HEK293 (cell line): Measurements from ENCODE around the gene MPV17.

Experiments
- EGR2 ChIP-seq: fragments of 450-650 bp; formaldehyde crosslinking; IDR thresholded peaks from 2 replicates; pipeline ENCODE4 v1.5.1; 2016; ENCODE audit warnings: low read depth, missing biosample characterization, missing genetic modification characterization
- FEZF1 ChIP-seq: fragments of 450-650 bp; formaldehyde crosslinking; IDR thresholded peaks from 2 replicates; pipeline ENCODE4 v1.5.1; 2016; ENCODE audit warnings: missing biosample characterization, missing genetic modification characterization
- KLF16 ChIP-seq: fragments of 450-650 bp; formaldehyde crosslinking; IDR thresholded peaks from 2 replicates; pipeline ENCODE4 v1.5.1; 2017; ENCODE audit warnings: missing biosample characterization, missing genetic modification characterization
- KLF7 ChIP-seq: fragments of 450-650 bp; formaldehyde crosslinking; IDR thresholded peaks from 2 replicates; pipeline ENCODE4 v1.5.1; 2016; ENCODE audit warnings: missing biosample characterization, missing genetic modification characterization, borderline replicate concordance
- KLF9 ChIP-seq: fragments of 450-650 bp; formaldehyde crosslinking; IDR thresholded peaks from 2 replicates; pipeline ENCODE4 v1.5.1; 2016; ENCODE audit warnings: missing biosample characterization, missing genetic modification characterization, low read depth
- MEIS1 ChIP-seq: sonication (generic); formaldehyde crosslinking; IDR thresholded peaks from 2 replicates; pipeline ENCODE4 v1.8.1; 2022; ENCODE audit warnings: missing genetic modification reagents, mild to moderate bottlenecking, borderline replicate concordance
- RBAK ChIP-seq: fragments of 450-650 bp; formaldehyde crosslinking; IDR thresholded peaks from 2 replicates; pipeline ENCODE4 v1.5.1; 2016; ENCODE audit warnings: missing biosample characterization, missing genetic modification characterization
- SCRT1 ChIP-seq: fragments of 450-650 bp; formaldehyde crosslinking; IDR thresholded peaks from 2 replicates; pipeline ENCODE4 v1.5.1; 2016; ENCODE audit warnings: missing biosample characterization, missing genetic modification characterization, borderline replicate concordance
- SP2 ChIP-seq: fragments of 450-650 bp; formaldehyde crosslinking; IDR thresholded peaks from 2 replicates; pipeline ENCODE4 v1.5.1; 2016; ENCODE audit warnings: missing biosample characterization, missing genetic modification characterization
- YY2 ChIP-seq: fragments of 450-650 bp; formaldehyde crosslinking; IDR thresholded peaks from 2 replicates; pipeline ENCODE4 v1.5.1; 2016; ENCODE audit warnings: missing biosample characterization, missing genetic modification characterization
- ZBTB17 ChIP-seq: fragments of 450-650 bp; formaldehyde crosslinking; IDR thresholded peaks from 2 replicates; pipeline ENCODE4 v1.5.1; 2016; ENCODE audit warnings: missing biosample characterization, missing genetic modification characterization
- ZBTB21 ChIP-seq: fragments of 450-650 bp; formaldehyde crosslinking; IDR thresholded peaks from 2 replicates; pipeline ENCODE4 v1.5.1; 2017; ENCODE audit warnings: missing biosample characterization, missing genetic modification characterization
- ZEB2 ChIP-seq: fragments of 450-650 bp; formaldehyde crosslinking; IDR thresholded peaks from 2 replicates; pipeline ENCODE4 v1.5.1; 2016; ENCODE audit warnings: missing biosample characterization, missing genetic modification characterization
- ZFHX2 ChIP-seq: fragments of 450-650 bp; formaldehyde crosslinking; conservative IDR thresholded peaks from 2 replicates; pipeline ENCODE4 v1.5.1; 2016; ENCODE audit warnings: missing biosample characterization, missing genetic modification characterization
- ZFP69B ChIP-seq: fragments of 450-650 bp; formaldehyde crosslinking; IDR thresholded peaks from 2 replicates; pipeline ENCODE4 v1.5.1; 2016; ENCODE audit warnings: missing biosample characterization, missing genetic modification characterization
- ZNF146 ChIP-seq: fragments of 450-650 bp; formaldehyde crosslinking; IDR thresholded peaks from 2 replicates; pipeline ENCODE4 v1.5.1; 2016; ENCODE audit warnings: missing biosample characterization, missing genetic modification characterization
- ZNF2 ChIP-seq: fragments of 450-650 bp; formaldehyde crosslinking; IDR thresholded peaks from 2 replicates; pipeline ENCODE4 v1.5.1; 2016; ENCODE audit warnings: missing biosample characterization, missing genetic modification characterization
- ZNF24 ChIP-seq: fragments of 450-650 bp; formaldehyde crosslinking; IDR thresholded peaks from 2 replicates; pipeline ENCODE4 v1.5.1; 2016; ENCODE audit warnings: missing biosample characterization, missing genetic modification characterization
- ZNF302 ChIP-seq: fragments of 450-650 bp; formaldehyde crosslinking; IDR thresholded peaks from 2 replicates; pipeline ENCODE4 v1.5.1; 2016; ENCODE audit warnings: missing biosample characterization, missing genetic modification characterization, low read depth
- ZNF335 ChIP-seq: fragments of 450-650 bp; formaldehyde crosslinking; conservative IDR thresholded peaks from 2 replicates; pipeline ENCODE4 v1.5.1; 2016; ENCODE audit warnings: missing biosample characterization, missing genetic modification characterization
- ZNF341 ChIP-seq: fragments of 450-650 bp; formaldehyde crosslinking; IDR thresholded peaks from 2 replicates; pipeline ENCODE4; 2016; ENCODE audit warnings: low read depth, missing biosample characterization, missing genetic modification characterization
- ZNF391 ChIP-seq: fragments of 450-650 bp; formaldehyde crosslinking; IDR thresholded peaks from 2 replicates; pipeline ENCODE4 v1.5.1; 2016; ENCODE audit warnings: low read depth, missing biosample characterization, missing genetic modification characterization, borderline replicate concordance
- ZNF521 ChIP-seq: fragments of 450-650 bp; formaldehyde crosslinking; IDR thresholded peaks from 2 replicates; pipeline ENCODE4 v1.5.1; 2017; ENCODE audit warnings: missing biosample characterization, mild to moderate bottlenecking, missing genetic modification characterization
- ZNF544 ChIP-seq: fragments of 450-650 bp; formaldehyde crosslinking; IDR thresholded peaks from 2 replicates; pipeline ENCODE4 v1.5.0; 2017; ENCODE audit warnings: missing biosample characterization, missing genetic modification characterization
- ZNF624 ChIP-seq: fragments of 450-650 bp; formaldehyde crosslinking; IDR thresholded peaks from 2 replicates; pipeline ENCODE4 v1.5.1; 2017; ENCODE audit warnings: missing biosample characterization, missing genetic modification characterization
- ZNF629 ChIP-seq: fragments of 450-650 bp; formaldehyde crosslinking; IDR thresholded peaks from 2 replicates; pipeline ENCODE4 v1.5.1; 2017; ENCODE audit warnings: missing biosample characterization, missing genetic modification characterization
- ZNF747 ChIP-seq: fragments of 450-650 bp; formaldehyde crosslinking; IDR thresholded peaks from 2 replicates; pipeline ENCODE4 v1.5.1; 2016; ENCODE audit warnings: missing biosample characterization, missing genetic modification characterization
- TF ChIP-seq, protein P1 (sequence below): sonication (generic); formaldehyde crosslinking; IDR thresholded peaks from 2 replicates; pipeline ENCODE4 v1.8.1; 2022; ENCODE audit warnings: mild to moderate bottlenecking, moderate library complexity, missing genetic modification reagents
- TF ChIP-seq, protein P2 (sequence below): fragments of 450-650 bp; formaldehyde crosslinking; IDR thresholded peaks from 2 replicates; pipeline ENCODE4 v1.5.1; 2016; ENCODE audit warnings: missing biosample characterization, missing genetic modification characterization
- TF ChIP-seq, protein P3 (sequence below): fragments of 450-650 bp; formaldehyde crosslinking; IDR thresholded peaks from 2 replicates; pipeline ENCODE4 v1.5.1; 2016; ENCODE audit warnings: missing biosample characterization, missing genetic modification characterization
- TF ChIP-seq, protein P4 (sequence below): fragments of 450-650 bp; formaldehyde crosslinking; IDR thresholded peaks from 2 replicates; pipeline ENCODE4 v1.5.1; 2016; ENCODE audit warnings: missing biosample characterization, missing genetic modification characterization
- TF ChIP-seq, protein P5 (sequence below): fragments of 450-650 bp; formaldehyde crosslinking; IDR thresholded peaks from 2 replicates; pipeline ENCODE4 v1.5.1; 2017; ENCODE audit warnings: missing biosample characterization, missing genetic modification characterization

The MPV17 gene

DNA sequence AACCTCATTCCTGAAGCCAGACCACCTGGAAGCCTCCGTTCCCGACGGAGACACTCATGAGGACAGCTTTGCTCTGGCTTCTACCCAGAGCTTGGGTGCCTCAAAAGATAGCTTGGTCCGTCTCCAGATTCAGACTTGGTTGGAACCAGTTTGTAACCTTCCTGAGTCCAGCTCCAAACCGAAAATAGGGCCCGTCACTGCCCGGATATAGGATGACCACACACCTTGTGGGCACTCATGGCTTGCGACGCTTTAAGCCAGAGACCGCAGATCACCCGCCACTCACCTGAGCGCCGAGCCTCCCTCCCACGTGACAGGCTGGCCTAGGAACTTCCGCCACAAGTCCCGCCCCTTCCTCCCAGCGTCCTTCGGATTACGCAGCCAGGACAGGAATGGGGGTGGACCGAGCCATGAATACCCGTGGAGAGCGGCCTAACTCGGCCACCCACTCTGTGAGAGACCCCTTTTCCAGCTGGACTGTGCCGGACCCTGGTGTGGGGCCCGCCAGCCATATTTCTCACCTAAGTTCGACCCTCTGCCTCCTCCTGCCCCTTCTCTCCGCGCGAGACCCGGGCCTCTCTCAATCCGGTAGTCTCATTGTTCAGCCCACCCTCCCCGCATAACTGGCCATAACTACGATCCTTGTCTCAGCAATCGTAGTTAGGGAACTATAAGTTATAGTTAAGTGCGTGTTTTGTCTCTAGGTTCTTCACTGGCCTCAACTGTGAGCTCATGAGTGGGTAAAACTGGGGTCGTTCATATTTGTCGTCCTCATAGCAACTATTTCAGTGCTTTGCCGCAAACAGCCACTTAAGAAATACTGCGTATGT, at the start of gene MPV17 (continued):
- TF ChIP-seq, protein P1, sequence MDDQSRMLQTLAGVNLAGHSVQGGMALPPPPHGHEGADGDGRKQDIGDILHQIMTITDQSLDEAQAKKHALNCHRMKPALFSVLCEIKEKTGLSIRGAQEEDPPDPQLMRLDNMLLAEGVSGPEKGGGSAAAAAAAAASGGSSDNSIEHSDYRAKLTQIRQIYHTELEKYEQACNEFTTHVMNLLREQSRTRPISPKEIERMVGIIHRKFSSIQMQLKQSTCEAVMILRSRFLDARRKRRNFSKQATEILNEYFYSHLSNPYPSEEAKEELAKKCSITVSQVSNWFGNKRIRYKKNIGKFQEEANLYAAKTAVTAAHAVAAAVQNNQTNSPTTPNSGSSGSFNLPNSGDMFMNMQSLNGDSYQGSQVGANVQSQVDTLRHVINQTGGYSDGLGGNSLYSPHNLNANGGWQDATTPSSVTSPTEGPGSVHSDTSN (CRISPR knock-in tag), result 0 out of 2 replicates have a peak, but pooled peaks have one; percentile 23
- no peak for TF ChIP-seq SCRT1
- no peak for TF ChIP-seq MEIS1 (CRISPR knock-in tag)
- TF ChIP-seq ZEB2 (tag by site-specific recombination), result 0 out of 2 replicates have a peak, but pooled peaks have one; percentile 30
- TF ChIP-seq ZBTB21, result 0 out of 2 replicates have a peak, but pooled peaks have one; percentile 15
- TF ChIP-seq, protein P2, sequence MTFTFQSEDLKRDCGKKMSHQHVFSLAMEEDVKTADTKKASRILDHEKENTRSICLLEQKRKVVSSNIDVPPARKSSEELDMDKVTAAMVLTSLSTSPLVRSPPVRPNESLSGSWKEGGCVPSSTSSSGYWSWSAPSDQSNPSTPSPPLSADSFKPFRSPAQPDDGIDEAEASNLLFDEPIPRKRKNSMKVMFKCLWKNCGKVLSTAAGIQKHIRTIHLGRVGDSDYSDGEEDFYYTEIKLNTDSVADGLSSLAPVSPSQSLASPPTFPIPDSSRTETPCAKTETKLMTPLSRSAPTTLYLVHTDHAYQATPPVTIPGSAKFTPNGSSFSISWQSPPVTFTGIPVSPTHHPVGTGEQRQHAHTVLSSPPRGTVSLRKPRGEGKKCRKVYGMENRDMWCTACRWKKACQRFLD (tag by site-specific recombination), result no peak
- TF ChIP-seq, protein P3, sequence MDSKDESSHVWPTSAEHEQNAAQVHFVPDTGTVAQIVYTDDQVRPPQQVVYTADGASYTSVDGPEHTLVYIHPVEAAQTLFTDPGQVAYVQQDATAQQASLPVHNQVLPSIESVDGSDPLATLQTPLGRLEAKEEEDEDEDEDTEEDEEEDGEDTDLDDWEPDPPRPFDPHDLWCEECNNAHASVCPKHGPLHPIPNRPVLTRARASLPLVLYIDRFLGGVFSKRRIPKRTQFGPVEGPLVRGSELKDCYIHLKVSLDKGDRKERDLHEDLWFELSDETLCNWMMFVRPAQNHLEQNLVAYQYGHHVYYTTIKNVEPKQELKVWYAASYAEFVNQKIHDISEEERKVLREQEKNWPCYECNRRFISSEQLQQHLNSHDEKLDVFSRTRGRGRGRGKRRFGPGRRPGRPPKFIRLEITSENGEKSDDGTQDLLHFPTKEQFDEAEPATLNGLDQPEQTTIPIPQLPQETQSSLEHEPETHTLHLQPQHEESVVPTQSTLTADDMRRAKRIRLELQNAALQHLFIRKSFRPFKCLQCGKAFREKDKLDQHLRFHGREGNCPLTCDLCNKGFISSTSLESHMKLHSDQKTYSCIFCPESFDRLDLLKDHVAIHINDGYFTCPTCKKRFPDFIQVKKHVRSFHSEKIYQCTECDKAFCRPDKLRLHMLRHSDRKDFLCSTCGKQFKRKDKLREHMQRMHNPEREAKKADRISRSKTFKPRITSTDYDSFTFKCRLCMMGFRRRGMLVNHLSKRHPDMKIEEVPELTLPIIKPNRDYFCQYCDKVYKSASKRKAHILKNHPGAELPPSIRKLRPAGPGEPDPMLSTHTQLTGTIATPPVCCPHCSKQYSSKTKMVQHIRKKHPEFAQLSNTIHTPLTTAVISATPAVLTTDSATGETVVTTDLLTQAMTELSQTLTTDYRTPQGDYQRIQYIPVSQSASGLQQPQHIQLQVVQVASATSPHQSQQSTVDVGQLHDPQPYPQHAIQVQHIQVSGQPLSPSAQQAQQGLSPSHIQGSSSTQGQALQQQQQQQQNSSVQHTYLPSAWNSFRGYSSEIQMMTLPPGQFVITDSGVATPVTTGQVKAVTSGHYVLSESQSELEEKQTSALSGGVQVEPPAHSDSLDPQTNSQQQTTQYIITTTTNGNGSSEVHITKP (tag by site-specific recombination), result peak; percentile 97
- TF ChIP-seq ZNF24 (tag by site-specific recombination), result peak; percentile 18; the same call in 1 of the 2 replicates
- no peak for TF ChIP-seq ZNF302
- TF ChIP-seq ZNF624, result no peak
- TF ChIP-seq ZFHX2 (tag by site-specific recombination), result peak; percentile 50
- peak; percentile 98 for TF ChIP-seq ZBTB17 (tag by site-specific recombination)
- TF ChIP-seq ZNF391 (tag by site-specific recombination), result peak; percentile 77; the same call in 1 of the 2 replicates
- TF ChIP-seq RBAK (tag by site-specific recombination), result no peak
- no peak for TF ChIP-seq ZNF521 (tag by site-specific recombination)
- no peak for TF ChIP-seq ZNF544
- TF ChIP-seq ZNF335 (tag by site-specific recombination), result peak; percentile 45; the same call in 1 of the 2 replicates
- TF ChIP-seq FEZF1 (tag by site-specific recombination), result no peak
- TF ChIP-seq EGR2, result peak; percentile 22; the same call in 1 of the 2 replicates
- no peak for TF ChIP-seq ZNF2 (tag by site-specific recombination)
- TF ChIP-seq ZNF629 (tag by site-specific recombination), result peak; percentile 65
- TF ChIP-seq KLF16 (tag by site-specific recombination), result peak; percentile 52; the same call in 1 of the 2 replicates
- TF ChIP-seq, protein P4, sequence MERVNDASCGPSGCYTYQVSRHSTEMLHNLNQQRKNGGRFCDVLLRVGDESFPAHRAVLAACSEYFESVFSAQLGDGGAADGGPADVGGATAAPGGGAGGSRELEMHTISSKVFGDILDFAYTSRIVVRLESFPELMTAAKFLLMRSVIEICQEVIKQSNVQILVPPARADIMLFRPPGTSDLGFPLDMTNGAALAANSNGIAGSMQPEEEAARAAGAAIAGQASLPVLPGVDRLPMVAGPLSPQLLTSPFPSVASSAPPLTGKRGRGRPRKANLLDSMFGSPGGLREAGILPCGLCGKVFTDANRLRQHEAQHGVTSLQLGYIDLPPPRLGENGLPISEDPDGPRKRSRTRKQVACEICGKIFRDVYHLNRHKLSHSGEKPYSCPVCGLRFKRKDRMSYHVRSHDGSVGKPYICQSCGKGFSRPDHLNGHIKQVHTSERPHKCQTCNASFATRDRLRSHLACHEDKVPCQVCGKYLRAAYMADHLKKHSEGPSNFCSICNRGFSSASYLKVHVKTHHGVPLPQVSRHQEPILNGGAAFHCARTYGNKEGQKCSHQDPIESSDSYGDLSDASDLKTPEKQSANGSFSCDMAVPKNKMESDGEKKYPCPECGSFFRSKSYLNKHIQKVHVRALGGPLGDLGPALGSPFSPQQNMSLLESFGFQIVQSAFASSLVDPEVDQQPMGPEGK (tag by site-specific recombination), result 0 out of 2 replicates have a peak, but pooled peaks have one; percentile 39
- no peak for TF ChIP-seq ZNF146 (tag by site-specific recombination)
- peak; percentile 79 for TF ChIP-seq SP2 (tag by site-specific recombination)
- TF ChIP-seq KLF7 (tag by site-specific recombination), result no peak
- TF ChIP-seq ZNF747, result no peak
- no peak for TF ChIP-seq KLF9 (tag by site-specific recombination)
- no peak for TF ChIP-seq ZFP69B
- TF ChIP-seq, protein P5, sequence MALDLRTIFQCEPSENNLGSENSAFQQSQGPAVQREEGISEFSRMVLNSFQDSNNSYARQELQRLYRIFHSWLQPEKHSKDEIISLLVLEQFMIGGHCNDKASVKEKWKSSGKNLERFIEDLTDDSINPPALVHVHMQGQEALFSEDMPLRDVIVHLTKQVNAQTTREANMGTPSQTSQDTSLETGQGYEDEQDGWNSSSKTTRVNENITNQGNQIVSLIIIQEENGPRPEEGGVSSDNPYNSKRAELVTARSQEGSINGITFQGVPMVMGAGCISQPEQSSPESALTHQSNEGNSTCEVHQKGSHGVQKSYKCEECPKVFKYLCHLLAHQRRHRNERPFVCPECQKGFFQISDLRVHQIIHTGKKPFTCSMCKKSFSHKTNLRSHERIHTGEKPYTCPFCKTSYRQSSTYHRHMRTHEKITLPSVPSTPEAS (tag by site-specific recombination), result no peak
- 0 out of 2 replicates have a peak, but pooled peaks have one; percentile 18 for TF ChIP-seq YY2 (tag by site-specific recombination)
- peak; percentile 51; the same call in 1 of the 2 replicates for TF ChIP-seq ZNF341 (tag by site-specific recombination)
